ENCODE measurements around the gene TBCC.
"Not testable (repeated sequence)": the region's sequence is repeated elsewhere in the genome, so short reads cannot be mapped to it uniquely, and the experiment has no call there.

The TBCC gene

GRCh38 chr6:42729731-42730130, 16.2 kb downstream of the TBCC start:
- peak; percentile 40 for DNase-seq (ENCODE audit: low read depth)

GRCh38 chr6:42727627-42728026, 18.3 kb downstream of the TBCC start:
- no peak for DNase-seq (ENCODE audit: low read depth)

GRCh38 chr6:42727087-42727611, 18.8 kb downstream of the TBCC start:
- DNase-seq (ENCODE audit: low read depth) = peak; percentile 22

GRCh38 chr6:42726485-42727086, 19.3 kb downstream of the TBCC start:
- DNase-seq (ENCODE audit: low read depth) = peak; percentile 90

GRCh38 chr6:42726026-42726425, 19.9 kb downstream of the TBCC start:
- DNase-seq (ENCODE audit: low read depth) = no peak

GRCh38 chr6:42724825-42725224, 21.1 kb downstream of the TBCC start:
- no peak for DNase-seq (ENCODE audit: low read depth)

GRCh38 chr6:42722497-42722896, 23.4 kb downstream of the TBCC start, which contains the start of gene PRPH2:
PRPH2 (minus strand) TSS chr6:42722597; CDS start chr6:42722334, 263 bp downstream.
- no peak for DNase-seq (ENCODE audit: low read depth)

- DNase-seq (ENCODE audit: low read depth) = peak; percentile 53
Observed at GRCh38 chr6:42720739-42721138, 25.2 kb downstream of the TBCC start.

- DNase-seq (ENCODE audit: low read depth) = no peak
Observed at GRCh38 chr6:42715871-42716270, 30.0 kb downstream of the TBCC start.

- peak; percentile 56 for DNase-seq (ENCODE audit: low read depth)
Observed at GRCh38 chr6:42714098-42714761, 31.7 kb downstream of the TBCC start.

- no peak for DNase-seq (ENCODE audit: low read depth)
Observed at GRCh38 chr6:42711930-42712329, 34.0 kb downstream of the TBCC start.

GRCh38 chr6:42710316-42710715, 35.6 kb downstream of the TBCC start:
- DNase-seq (ENCODE audit: low read depth) = no peak

GRCh38 chr6:42709871-42710270, 36.0 kb downstream of the TBCC start:
- DNase-seq (ENCODE audit: low read depth) = no peak

GRCh38 chr6:42708096-42708495, 37.8 kb downstream of the TBCC start:
- DNase-seq (ENCODE audit: low read depth) = no peak

GRCh38 chr6:42707595-42707994, 38.3 kb downstream of the TBCC start:
- no peak for DNase-seq (ENCODE audit: low read depth)

GRCh38 chr6:42704937-42705374, 40.9 kb downstream of the TBCC start:
- no peak for DNase-seq (ENCODE audit: low read depth)

- no peak for DNase-seq (ENCODE audit: low read depth)
Observed at GRCh38 chr6:42704251-42704936, 41.5 kb downstream of the TBCC start.

- DNase-seq (ENCODE audit: low read depth) = not testable (repeated sequence)
Observed at GRCh38 chr6:42702786-42703185, 43.1 kb downstream of the TBCC start.

GRCh38 chr6:42702200-42702599, 43.7 kb downstream of the TBCC start:
- peak; percentile 90 for DNase-seq (ENCODE audit: low read depth)

GRCh38 chr6:42698217-42698616, 47.7 kb downstream of the TBCC start:
- DNase-seq (ENCODE audit: low read depth) = no peak

- no peak for DNase-seq (ENCODE audit: low read depth)
Observed at GRCh38 chr6:42697268-42697655, 48.6 kb downstream of the TBCC start.

- peak; percentile 75 for DNase-seq (ENCODE audit: low read depth)
Observed at GRCh38 chr6:42696526-42697267, 49.2 kb downstream of the TBCC start.

Measured in EH (cell line).